Mesendoderm (in vitro differentiated cells): Measurements from ENCODE around the gene MED9.

Experiments
- DNase-seq: peaks from one replicate; pipeline ENCODE4 v3.0.0; 2013
- H2AK5ac ChIP-seq: 2 replicates; pipeline ENCODE4 v1.6.1; 2013; ENCODE audit warnings: low read length, inconsistent platforms
- H2BK120ac ChIP-seq: 2 replicates; pipeline ENCODE4 v1.6.1; 2013; ENCODE audit warnings: low read depth, mild to moderate bottlenecking, low read length, moderate library complexity, mixed read lengths
- H2BK15ac ChIP-seq: replicated peaks from 2 replicates; pipeline ENCODE4 v1.6.1; 2013; ENCODE audit warnings: low read depth, mild to moderate bottlenecking, moderate library complexity
- H2BK5ac ChIP-seq: 2 replicates; pipeline ENCODE4 v1.6.1; 2013; ENCODE audit warnings: low read length, inconsistent platforms
- H3K18ac ChIP-seq: 2 replicates; pipeline ENCODE4 v1.6.1; 2013; ENCODE audit warnings: mild to moderate bottlenecking, low read length, mixed read lengths
- H3K23ac ChIP-seq: one replicate; pipeline ENCODE4 v1.6.1; 2013; ENCODE audit warnings: low read length
- H3K27ac ChIP-seq: 2 replicates; pipeline ENCODE4 v1.5.1; 2013; ENCODE audit warnings: low read depth, mild to moderate bottlenecking, inconsistent platforms, low read length, moderate library complexity
- H3K27me3 ChIP-seq: 2 replicates; pipeline ENCODE4 v1.6.1; 2013; ENCODE audit warnings: low read length, control low read depth, mild to moderate bottlenecking, inconsistent platforms; ENCODE audit not compliant: insufficient read depth, poor library complexity
- H3K36me3 ChIP-seq: 2 replicates; pipeline ENCODE4 v1.6.1; 2013; ENCODE audit warnings: low read length, inconsistent platforms; ENCODE audit not compliant: control insufficient read depth, insufficient read depth
- H3K4ac ChIP-seq: one replicate; pipeline ENCODE4 v1.6.1; 2013; ENCODE audit warnings: low read depth, mild to moderate bottlenecking, low read length, moderate library complexity
- H3K4me1 ChIP-seq: 2 replicates; pipeline ENCODE4 v1.6.1; 2013; ENCODE audit warnings: low read depth, low read length, inconsistent platforms; ENCODE audit not compliant: control insufficient read depth
- H3K4me2 ChIP-seq: 2 replicates; pipeline ENCODE4 v1.6.1; 2013; ENCODE audit warnings: low read length
- H3K4me3 ChIP-seq: 2 replicates; pipeline ENCODE4 v1.5.1; 2013; ENCODE audit warnings: mild to moderate bottlenecking, low read length
- H3K56ac ChIP-seq: one replicate; pipeline ENCODE4 v1.6.1; 2013; ENCODE audit warnings: low read length
- H3K79me1 ChIP-seq: 2 replicates; pipeline ENCODE4 v1.6.1; 2013; ENCODE audit warnings: low read length, inconsistent platforms
- H3K79me2 ChIP-seq: 2 replicates; pipeline ENCODE4 v1.6.1; 2013; ENCODE audit warnings: mild to moderate bottlenecking, low read length; ENCODE audit not compliant: control insufficient read depth, insufficient read depth
- H3K9ac ChIP-seq: 2 replicates; pipeline ENCODE4 v1.6.1; 2013; ENCODE audit warnings: low read length, inconsistent platforms
- H4K5ac ChIP-seq: one replicate; pipeline ENCODE4 v1.6.1; 2013; ENCODE audit warnings: low read length
- H4K8ac ChIP-seq: one replicate; pipeline ENCODE4 v1.6.1; 2013; ENCODE audit warnings: low read depth, mild to moderate bottlenecking, control low read depth, low read length, moderate library complexity
- WGBS: extraction: QIAGEN DNeasy Blood & Tissue Kit; methylation state at CpG from one replicate; pipeline ENCODE4 v1.1.7; 2013; ENCODE audit warnings: low lambda C conversion rate, missing lambda C conversion rate; ENCODE audit not compliant: insufficient coverage; ENCODE audit errors: extremely low coverage; 5-methylcytosine and 5-hydroxymethylcytosine counted together

Gene MED9

GRCh38 chr17:17494870-17495535 is 18.2 kb downstream of the MED9 start:
- no peak overlapping the region for H2BK15ac ChIP-seq
- peak; percentile 87 for DNase-seq

GRCh38 chr17:17495536-17496188 is 18.9 kb downstream of the MED9 start:
- Histone ChIP-seq H3K4me1 (peaks cover 2% of the 10 kb centered on the region), H3K27me3 (no peaks in the 10 kb centered on the region), H4K8ac (no peak overlapping the region), H3K4me2 (peak overlapping the region; percentile 56), H3K79me2 (no peaks in the 10 kb centered on the region), H3K36me3 (no peaks in the 10 kb centered on the region), H3K56ac (peak overlapping the region; percentile 86), H4K5ac (no peak overlapping the region), H2BK5ac (no peak overlapping the region), H3K4ac (no peak overlapping the region), H2BK15ac (no peak overlapping the region), H3K4me3 (no peak overlapping the region), H3K18ac (no peak overlapping the region), H3K27ac (no peak overlapping the region), H2BK120ac (no peak overlapping the region), H2AK5ac (no peak overlapping the region), H3K23ac (no peak overlapping the region), H3K9ac (peak overlapping the region; percentile 56), H3K79me1 (no peaks in the 10 kb centered on the region)
- WGBS = no CpG with 5 or more reads among the region's 65 CpGs
- peak; percentile 37 for DNase-seq

More at GRCh38 chr17:17494870-17495535, 18.2 kb downstream of the MED9 start:
- H3K36me3 ChIP-seq = no peaks in the 10 kb centered on the region
- H3K4me3 ChIP-seq = no peak overlapping the region
- no peaks in the 10 kb centered on the region for H3K27me3 ChIP-seq
- peak overlapping the region; percentile 20 for H3K4me2 ChIP-seq
- no peak overlapping the region for H3K4ac ChIP-seq
- H3K18ac ChIP-seq = peak overlapping the region; percentile 9
- no peak overlapping the region for H3K27ac ChIP-seq
- no peaks in the 10 kb centered on the region for H3K79me2 ChIP-seq
- H3K23ac ChIP-seq = no peak overlapping the region
- H2BK5ac ChIP-seq = no peak overlapping the region
- no peak overlapping the region for H2AK5ac ChIP-seq
- H4K8ac ChIP-seq = no peak overlapping the region
- peak overlapping the region; percentile 54 for H3K9ac ChIP-seq
- H4K5ac ChIP-seq = no peak overlapping the region
- peaks cover 2% of the 10 kb centered on the region for H3K4me1 ChIP-seq
- peak overlapping the region; percentile 42 for H3K56ac ChIP-seq
- WGBS = no CpG with 5 or more reads among the region's 71 CpGs
- no peak overlapping the region for H2BK120ac ChIP-seq
- H3K79me1 ChIP-seq = no peaks in the 10 kb centered on the region

GRCh38 chr17:17496189-17497064 is 19.6 kb downstream of the MED9 start, which contains the start of gene RASD1:
Gene RASD1, minus strand, starts transcription at chr17:17496395. Its CDS starts 214 bp downstream, at chr17:17496181.
- Histone ChIP-seq H3K27me3 (no peaks in the 10 kb centered on the region), H3K18ac (no peak within 1 kb of the TSS), H3K79me2 (no peaks in the 10 kb centered on the region), H3K23ac (peak within 1 kb of the TSS; percentile 38), H3K4me2 (peak within 1 kb of the TSS; percentile 82), H3K36me3 (no peaks in the 10 kb centered on the region), H3K79me1 (no peaks in the 10 kb centered on the region), H3K27ac (no peak within 1 kb of the TSS), H4K5ac (no peak within 1 kb of the TSS), H2AK5ac (no peak within 1 kb of the TSS), H3K4ac (no peak within 1 kb of the TSS), H2BK15ac (no peak within 1 kb of the TSS), H3K4me1 (peaks cover 2% of the 10 kb centered on the region), H3K9ac (peak within 1 kb of the TSS; percentile 79), H2BK120ac (no peak within 1 kb of the TSS), H3K4me3 (peak within 1 kb of the TSS; percentile 59), H3K56ac (peak within 1 kb of the TSS; percentile 86), H4K8ac (no peak within 1 kb of the TSS), H2BK5ac (no peak within 1 kb of the TSS)
- peak; percentile 87 for DNase-seq
- WGBS = no CpG with 5 or more reads among the region's 93 CpGs

- no peak overlapping the region for H3K4ac ChIP-seq
- no peak overlapping the region for H3K18ac ChIP-seq
- H3K23ac ChIP-seq = no peak overlapping the region
- H2AK5ac ChIP-seq = no peak overlapping the region
- no peak overlapping the region for H4K8ac ChIP-seq
- no CpG with 5 or more reads among the region's 19 CpGs for WGBS
- peaks cover 2% of the 10 kb centered on the region for H3K4me1 ChIP-seq
- H2BK120ac ChIP-seq = no peak overlapping the region
- no peak overlapping the region for H4K5ac ChIP-seq
- no peak for DNase-seq
- no peaks in the 10 kb centered on the region for H3K36me3 ChIP-seq
- no peaks in the 10 kb centered on the region for H3K79me2 ChIP-seq
- no peak overlapping the region for H2BK5ac ChIP-seq
- no peaks in the 10 kb centered on the region for H3K79me1 ChIP-seq
- peak overlapping the region; percentile 4 for H3K9ac ChIP-seq
- no peak overlapping the region for H3K27ac ChIP-seq
- H3K56ac ChIP-seq = peak overlapping the region; percentile 56
- H3K4me3 ChIP-seq = no peak overlapping the region
- no peaks in the 10 kb centered on the region for H3K27me3 ChIP-seq
- H2BK15ac ChIP-seq = no peak overlapping the region
- peak overlapping the region; percentile 43 for H3K4me2 ChIP-seq
These were observed 20.5 kb downstream of the MED9 start for GRCh38 chr17:17497065-17497844.

- Histone ChIP-seq H3K4me2 (no peak overlapping the region), H3K56ac (no peak overlapping the region)
- no CpG with 5 or more reads among the region's 10 CpGs for WGBS
These were observed 21.2 kb downstream of the MED9 start for GRCh38 chr17:17497845-17498520.

More at GRCh38 chr17:17497845-17498520, 21.2 kb downstream of the MED9 start:
- no peak overlapping the region for H3K23ac ChIP-seq
- H2BK5ac ChIP-seq = no peak overlapping the region
- H2BK15ac ChIP-seq = no peak overlapping the region
- no peak overlapping the region for H3K27ac ChIP-seq
- H3K4ac ChIP-seq = no peak overlapping the region
- H2BK120ac ChIP-seq = no peak overlapping the region
- H3K9ac ChIP-seq = no peak overlapping the region
- H2AK5ac ChIP-seq = no peak overlapping the region
- no peaks in the 10 kb centered on the region for H3K79me1 ChIP-seq
- no peak overlapping the region for H4K8ac ChIP-seq
- no peaks in the 10 kb centered on the region for H3K79me2 ChIP-seq
- no peak overlapping the region for H4K5ac ChIP-seq
- no peaks in the 10 kb centered on the region for H3K27me3 ChIP-seq
- no peaks in the 10 kb centered on the region for H3K36me3 ChIP-seq
- no peak overlapping the region for H3K4me3 ChIP-seq
- peaks cover 2% of the 10 kb centered on the region for H3K4me1 ChIP-seq
- no peak for DNase-seq
- no peak overlapping the region for H3K18ac ChIP-seq
